ENCODE measurements around the gene SPATA31C1. TPM values are rescaled to one million over a fixed set of nuclear protein-coding genes. Genes with fewer than 3 reads are reported as not detected.

The SPATA31C1 gene
- total RNA-seq, 1 experiment from 2014 or later: 0.15 TPM

DNA sequence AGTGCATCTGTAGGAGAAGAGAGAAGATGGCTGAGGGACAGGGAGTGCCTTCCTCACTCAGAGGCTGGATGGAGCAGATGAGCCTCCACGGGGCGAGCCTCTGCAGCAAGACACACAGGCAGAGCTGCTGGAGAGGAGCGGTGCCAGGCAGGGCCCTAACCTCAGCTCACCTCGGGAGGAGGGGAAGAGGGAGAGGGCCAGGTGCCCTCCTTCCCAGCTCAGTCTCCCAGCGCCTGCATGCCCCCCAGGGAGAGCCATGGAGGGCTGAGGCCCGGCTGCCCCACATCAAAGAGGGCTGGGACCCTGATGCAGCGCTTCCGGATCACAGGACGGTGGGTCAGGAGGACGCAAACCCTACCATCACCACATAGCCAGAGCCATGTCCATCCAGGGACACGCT lies 48.7 kb upstream of the SPATA31C1 start:
- Histone ChIP-seq H2AK5ac (ENCODE audit: insufficient read length, low read length) (no peak overlapping the region), H3K23ac (ENCODE audit: insufficient read length, low read depth, low read length) (no peak overlapping the region), H2BK120ac (ENCODE audit: low read depth, low read length, poor library complexity, severe bottlenecking) (no peak overlapping the region), H2BK20ac (ENCODE audit: low read depth, low read length, poor library complexity, severe bottlenecking) (no peak overlapping the region), H3K79me1 (ENCODE audit: insufficient read depth, low read depth, low read length, poor library complexity, severe bottlenecking) (no peaks in the 10 kb centered on the region), H3K27me3 (ENCODE audit: insufficient read depth, low read length) (no peaks in the 10 kb centered on the region), H3K4me2 (ENCODE audit: insufficient read depth, insufficient read length, low read length) (no peak overlapping the region), H2BK15ac (ENCODE audit: low read depth, low read length) (no peak overlapping the region), H4K20me1 (ENCODE audit: control insufficient read depth, insufficient read depth, insufficient read length) (no peaks in the 10 kb centered on the region), H4K8ac (replicated peaks; ENCODE audit: insufficient read length, low read depth, low read length) (no peak overlapping the region), H3K4ac (ENCODE audit: low read depth, low read length) (no peak overlapping the region), H4K91ac (ENCODE audit: insufficient read length, low read depth, low read length) (no peak overlapping the region), H3T11ph (ENCODE audit: low read length) (no peak overlapping the region), H3K18ac (ENCODE audit: insufficient read length, low read depth, low read length) (no peak overlapping the region), H3K9me3 (ENCODE audit: control insufficient read depth, low read depth, low read length) (no peaks in the 10 kb centered on the region), H3K27ac (ENCODE audit: insufficient read length, low read depth, low read length) (no peak overlapping the region), H3K14ac (ENCODE audit: insufficient read depth, low read length) (no peak overlapping the region), H4K5ac (ENCODE audit: insufficient read length, low read depth, low read length) (no peak overlapping the region), H3K9ac (ENCODE audit: extremely low read depth, insufficient read length, low read length) (no peak overlapping the region), H2BK12ac (ENCODE audit: insufficient read length, low read depth, low read length) (no peak overlapping the region), H2BK5ac (ENCODE audit: insufficient read length, low read length) (no peak overlapping the region), H2AFZ (ENCODE audit: low read length) (no peak overlapping the region), H3K56ac (ENCODE audit: insufficient read length, low read depth, low read length) (no peak overlapping the region), H3K4me1 (ENCODE audit: insufficient read depth, low read length) (no peaks in the 10 kb centered on the region), H3K23me2 (ENCODE audit: insufficient read length, low read depth, low read length, poor library complexity, severe bottlenecking) (no peaks in the 10 kb centered on the region), H3K79me2 (ENCODE audit: insufficient read depth, low read length) (no peaks in the 10 kb centered on the region)
- no peaks in the 10 kb centered on the region for H3K9me3 Mint-ChIP-seq
- no peak overlapping the region for H3K4me3 Mint-ChIP-seq
- DNase-seq: no peak
- WGBS (ENCODE audit: extremely low coverage, insufficient read length, low lambda C conversion rate): no CpG with 5 or more reads among the region's 11 CpGs
- H3K27ac Mint-ChIP-seq: no peak overlapping the region
- no peaks in the 10 kb centered on the region for H3K36me3 Mint-ChIP-seq (ENCODE audit: insufficient read depth in 1 of 3, low read depth in 3 of 3)
- peaks cover 2 to 4% of the 10 kb centered on the region in 2 experiments for H3K4me1 Mint-ChIP-seq
- peaks cover 4% of the 10 kb centered on the region for H3K27me3 Mint-ChIP-seq (ENCODE audit: low read depth)
- TF ChIP-seq CTCF (conservative IDR thresholded peaks at IDR 0.05): no peak

Measured in H9 (cell line).